Activated CD4-positive, alpha-beta T cell treated with anti-CD3 and anti-CD28 coated beads, Interleukin-2, amount 10 ng/mL, durations not matched to agents 7 days and 5 days (primary cell): ENCODE measurements around the gene EDEM2. TPM values are rescaled to one million over a fixed set of nuclear protein-coding genes. Genes with fewer than 3 reads are reported as not detected.
A peak's percentile ranks its signal among the peaks of the same experiment; 100 is the strongest.
"Not testable (repeated sequence)": the region's sequence is repeated elsewhere in the genome, so short reads cannot be mapped to it uniquely, and the experiment has no call there.

Source experiments
- CTCF ChIA-PET: fragments of 350-600 bp; sonication (Branson Sonifier 250); formaldehyde crosslinking; loops from one replicate; lab custom pipeline; 2021; ENCODE audit warnings: antibody characterized with exemption; lab: Charles Lee
- POLR2A ChIA-PET: fragments of 350-600 bp; sonication (Branson Sonifier 250); formaldehyde crosslinking; loops from one replicate; lab custom pipeline; 2021; ENCODE audit warnings: antibody characterized with exemption; lab: Charles Lee
- DNase-seq: peaks from one replicate; pipeline ENCODE4 v3.0.0-alpha.2; 2020
- H3K27ac Mint-ChIP-seq: one replicate; pipeline ENCODE4 v1.8.0; 2021; ENCODE audit warnings: mild to moderate bottlenecking, moderate library complexity, mixed read lengths
- H3K27me3 Mint-ChIP-seq: one replicate; pipeline ENCODE4 v1.8.0; 2021; ENCODE audit warnings: mixed read lengths
- H3K36me3 Mint-ChIP-seq: one replicate; pipeline ENCODE4 v1.8.0; 2021; ENCODE audit warnings: low read depth, mixed read lengths
- H3K4me1 Mint-ChIP-seq: one replicate; pipeline ENCODE4 v1.8.0; 2021; ENCODE audit warnings: mixed read lengths
- H3K4me3 Mint-ChIP-seq: one replicate; pipeline ENCODE4 v1.8.0; 2021; ENCODE audit warnings: mild to moderate bottlenecking, moderate library complexity, mixed read lengths
- H3K9me3 Mint-ChIP-seq: one replicate; pipeline ENCODE4 v1.8.0; 2021; ENCODE audit warnings: mixed read lengths
- total RNA-seq, 2 experiments: library from RNA; stranded (reverse); gene quantifications; one replicate each; pipeline ENCODE4 v1.2.3, GENCODE V29; 2021

EDEM2 gene
- total RNA-seq, 2 experiments from 2014 or later, result 22.8 to 25.0 TPM

DNA sequence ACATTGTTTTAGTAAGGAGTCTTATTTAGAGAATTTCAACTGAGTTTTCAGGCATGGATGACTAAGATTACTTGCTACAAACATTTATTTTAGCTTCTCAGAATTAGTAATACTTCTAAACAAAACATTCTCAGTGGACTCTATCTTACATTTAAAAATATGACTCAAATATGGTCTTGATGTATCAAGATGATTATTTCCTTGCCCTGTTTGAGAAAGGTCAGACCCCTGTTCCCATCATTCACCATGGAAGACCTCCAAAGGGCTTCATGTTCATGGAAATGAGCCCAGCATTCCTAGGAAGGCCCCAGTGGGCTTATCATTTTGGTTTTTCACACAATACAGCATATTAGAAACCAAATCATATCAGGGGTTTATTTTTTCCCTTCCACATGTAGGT is 29.9 kb downstream of the EDEM2 start:
- POLR2A ChIA-PET, result no interaction called here
- H3K9me3 Mint-ChIP-seq, result no peaks in the 10 kb centered on the region
- CTCF ChIA-PET, result interaction anchor here (1.3 kb wide), 1 partner anchor 25 kb away, joined by 4 read pairs; no protein-coding TSS in a partner anchor
- H3K27ac Mint-ChIP-seq, result no peak overlapping the region
- H3K27me3 Mint-ChIP-seq, result no peaks in the 10 kb centered on the region
- no peak overlapping the region for H3K4me3 Mint-ChIP-seq
- H3K4me1 Mint-ChIP-seq, result no peaks in the 10 kb centered on the region
- H3K36me3 Mint-ChIP-seq, result peaks cover 47% of the 10 kb centered on the region
- no peak for DNase-seq

DNA sequence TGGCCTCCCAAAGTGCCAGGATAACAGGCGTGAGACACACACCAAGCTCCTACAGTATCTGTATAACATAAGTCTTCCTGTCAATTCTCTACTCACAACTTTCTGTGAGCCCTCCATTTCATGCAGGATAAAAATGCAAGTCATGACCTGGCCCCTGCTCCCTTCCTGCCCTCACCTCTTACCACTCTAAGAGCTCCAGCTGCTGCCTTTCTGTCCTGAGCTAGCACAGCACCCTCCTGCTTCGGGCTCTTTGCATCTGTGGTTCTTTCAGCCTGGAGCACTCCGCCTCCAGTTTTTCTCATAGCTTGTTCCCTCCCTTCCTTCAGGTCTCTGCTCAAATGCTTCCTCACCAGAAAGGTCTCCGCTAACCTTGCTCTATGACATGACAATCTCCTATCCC is 30.9 kb downstream of the EDEM2 start:
- no peak for DNase-seq
- peak overlapping the region; percentile 11 for H3K27ac Mint-ChIP-seq
- H3K36me3 Mint-ChIP-seq, result peaks cover 43% of the 10 kb centered on the region
- H3K4me3 Mint-ChIP-seq, result no peak overlapping the region
- CTCF ChIA-PET, result interaction anchor here (0.6 to 1.7 kb wide), 3 partner anchors 20 to 1703 kb away, joined by 3 to 4 read pairs (median 3); no protein-coding TSS in a partner anchor
- no peaks in the 10 kb centered on the region for H3K27me3 Mint-ChIP-seq
- no peaks in the 10 kb centered on the region for H3K4me1 Mint-ChIP-seq
- no peaks in the 10 kb centered on the region for H3K9me3 Mint-ChIP-seq
- POLR2A ChIA-PET, result no interaction called here

DNA sequence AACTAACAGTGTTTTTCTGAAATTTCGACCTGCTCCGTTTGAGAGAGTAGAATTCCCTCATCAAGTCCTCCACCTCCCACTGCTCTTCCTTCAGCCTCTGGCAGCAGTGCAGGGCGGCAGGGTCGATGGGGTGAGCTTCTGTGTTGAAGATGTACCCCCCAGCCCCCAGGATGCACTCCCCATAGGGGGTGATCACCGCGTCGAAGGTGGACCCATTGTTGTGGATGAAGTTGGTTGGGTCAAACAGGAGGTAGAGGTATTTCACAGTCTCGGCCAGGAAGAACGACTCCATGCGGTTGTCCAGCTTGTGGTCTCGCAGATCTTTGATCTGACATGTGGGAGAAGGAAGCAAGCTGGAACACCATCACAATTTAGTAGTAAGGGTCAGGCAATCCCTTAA is 31.5 kb downstream of the EDEM2 start:
- no peaks in the 10 kb centered on the region for H3K4me1 Mint-ChIP-seq
- H3K27me3 Mint-ChIP-seq, result no peaks in the 10 kb centered on the region
- no peak overlapping the region for H3K4me3 Mint-ChIP-seq
- no peak overlapping the region for H3K27ac Mint-ChIP-seq
- ChIA-PET POLR2A (no interaction called here), CTCF (interaction anchor here (1.3 to 1.7 kb wide), 2 partner anchors 19 to 23 kb away, joined by 3 to 4 read pairs; no protein-coding TSS in a partner anchor)
- peaks cover 45% of the 10 kb centered on the region for H3K36me3 Mint-ChIP-seq
- DNase-seq, result no peak
- H3K9me3 Mint-ChIP-seq, result no peaks in the 10 kb centered on the region

- H3K4me1 Mint-ChIP-seq, H3K27me3 Mint-ChIP-seq, POLR2A ChIA-PET, H3K9me3 Mint-ChIP-seq, H3K4me3 Mint-ChIP-seq, H3K27ac Mint-ChIP-seq, DNase-seq: not testable (repeated sequence)
- CTCF ChIA-PET, result interaction anchor here (1.3 to 1.8 kb wide), 2 partner anchors 16 kb away, joined by 6 to 11 read pairs; no protein-coding TSS in a partner anchor
- peaks cover 29% of the 10 kb centered on the region for H3K36me3 Mint-ChIP-seq
Observed at GRCh38 chr20:35112276-35112675, 34.9 kb downstream of the EDEM2 start.

GRCh38 chr20:35111141-35111888 is 35.8 kb downstream of the EDEM2 start:
- CTCF ChIA-PET, result interaction anchor here (0.6 to 1.3 kb wide), 6 partner anchors 15 to 666 kb away, joined by 3 to 11 read pairs (median 4); partner anchors contain the start of gene EDEM2
- no peak overlapping the region for H3K27ac Mint-ChIP-seq
- POLR2A ChIA-PET, result no interaction called here
- no peak overlapping the region for H3K4me3 Mint-ChIP-seq
- no peak for DNase-seq
- H3K9me3 Mint-ChIP-seq, result no peaks in the 10 kb centered on the region
- no peaks in the 10 kb centered on the region for H3K27me3 Mint-ChIP-seq
- H3K4me1 Mint-ChIP-seq, result no peaks in the 10 kb centered on the region
- peaks cover 29% of the 10 kb centered on the region for H3K36me3 Mint-ChIP-seq

- Mint-ChIP-seq H3K4me1 (no peaks in the 10 kb centered on the region), H3K27ac (no peak overlapping the region), H3K4me3 (no peak overlapping the region), H3K27me3 (peaks cover under 1% of the 10 kb centered on the region), H3K36me3 (peaks cover 13% of the 10 kb centered on the region), H3K9me3 (no peaks in the 10 kb centered on the region)
- DNase-seq, result no peak
- POLR2A ChIA-PET, result no interaction called here
- CTCF ChIA-PET, result no interaction called here
Observed at GRCh38 chr20:35108921-35109320, 38.2 kb downstream of the EDEM2 start.

DNA sequence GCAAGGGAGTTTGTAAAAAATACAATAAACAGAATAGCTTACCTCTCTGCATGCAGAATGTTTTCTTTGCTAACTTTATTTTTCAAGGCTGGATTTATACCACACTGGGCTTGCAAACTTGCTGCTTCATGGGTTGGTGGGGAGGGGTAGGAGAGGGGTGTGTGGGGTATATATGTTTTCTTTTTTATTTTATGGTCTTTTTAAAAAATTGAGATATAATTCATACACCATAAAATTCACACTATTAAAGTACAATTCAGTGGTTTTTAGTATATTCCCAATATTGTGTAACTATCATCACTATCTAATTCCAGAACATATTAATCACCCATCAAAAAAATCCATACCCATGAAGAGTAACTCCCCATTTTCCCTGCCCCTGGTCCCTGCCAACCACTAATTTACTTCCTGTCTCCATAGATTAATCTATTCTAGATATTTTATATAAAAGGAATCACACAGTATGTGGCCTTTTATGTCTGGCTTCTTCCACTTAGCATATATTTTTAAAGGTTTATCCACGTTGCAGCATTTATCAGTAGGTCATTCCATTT is 40.2 kb downstream of the EDEM2 start:
- CTCF ChIA-PET, result no interaction called here
- no peak overlapping the region for H3K4me3 Mint-ChIP-seq
- no peak overlapping the region for H3K27ac Mint-ChIP-seq
- H3K9me3 Mint-ChIP-seq, result no peaks in the 10 kb centered on the region
- H3K27me3 Mint-ChIP-seq, result peaks cover 9% of the 10 kb centered on the region
- no peaks in the 10 kb centered on the region for H3K4me1 Mint-ChIP-seq
- no peak for DNase-seq
- POLR2A ChIA-PET, result no interaction called here
- H3K36me3 Mint-ChIP-seq, result peaks cover 11% of the 10 kb centered on the region

DNA sequence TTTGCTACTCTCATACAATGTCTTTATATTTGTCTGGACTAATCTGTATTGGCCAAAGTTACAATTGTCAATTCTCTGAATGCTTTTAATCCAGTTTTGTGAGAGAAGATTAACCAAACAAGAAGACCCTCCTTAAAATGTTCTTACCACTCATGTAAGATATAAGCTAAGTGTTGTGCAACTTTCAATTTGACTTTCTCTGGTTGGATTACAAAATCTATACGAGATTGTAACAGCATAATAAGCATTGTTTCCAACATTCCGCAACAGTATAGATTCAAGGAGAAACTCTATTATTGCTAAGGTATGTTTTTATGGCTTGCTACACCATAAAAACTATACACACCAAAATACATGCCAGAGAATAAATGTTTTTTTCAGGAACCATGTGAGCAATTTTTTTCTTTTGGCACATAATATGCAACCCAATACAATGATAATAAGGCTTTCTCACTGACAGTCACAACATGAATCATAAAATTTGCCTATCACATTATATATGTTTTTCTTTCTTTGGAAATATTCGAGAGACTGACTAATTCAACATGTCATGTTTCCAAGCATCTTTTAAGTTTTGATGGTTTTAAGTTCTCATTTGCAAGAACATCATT is 42.3 kb downstream of the EDEM2 start:
- POLR2A ChIA-PET, result no interaction called here
- CTCF ChIA-PET, result interaction anchor here (0.6 to 0.9 kb wide), 2 partner anchors 8 to 304 kb away, joined by 3 to 7 read pairs; no protein-coding TSS in a partner anchor
- no peak for DNase-seq

DNA sequence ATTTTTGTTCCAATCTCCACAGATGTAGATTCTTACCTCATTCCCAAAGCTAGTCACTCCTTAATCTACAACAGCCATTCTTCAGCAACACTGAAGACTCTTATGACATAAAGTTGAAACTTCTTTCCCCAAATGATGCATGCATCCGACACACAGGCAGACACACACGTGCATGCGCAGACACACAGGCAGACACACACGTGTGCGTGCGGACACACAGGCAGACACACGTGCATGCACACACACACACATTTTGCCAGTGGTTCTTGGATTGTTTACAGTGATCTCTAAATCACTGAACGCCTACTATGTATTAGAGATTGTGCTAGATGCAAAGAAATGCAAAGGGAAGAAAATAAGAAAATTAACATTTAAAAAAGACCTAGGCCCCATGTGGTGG is 45.5 kb downstream of the EDEM2 start:
- H3K4me1 Mint-ChIP-seq, result peaks cover 3% of the 10 kb centered on the region
- H3K27ac Mint-ChIP-seq, result no peak overlapping the region
- ChIA-PET CTCF (no interaction called here), POLR2A (no interaction called here)
- H3K4me3 Mint-ChIP-seq, result no peak overlapping the region
- H3K27me3 Mint-ChIP-seq, result peaks cover 9% of the 10 kb centered on the region
- no peaks in the 10 kb centered on the region for H3K9me3 Mint-ChIP-seq
- no peak for DNase-seq
- no peaks in the 10 kb centered on the region for H3K36me3 Mint-ChIP-seq

More for the DNA sequence above, 42.3 kb downstream of the EDEM2 start:
- no peak overlapping the region for H3K27ac Mint-ChIP-seq
- peaks cover 9% of the 10 kb centered on the region for H3K27me3 Mint-ChIP-seq
- no peaks in the 10 kb centered on the region for H3K9me3 Mint-ChIP-seq
- H3K4me1 Mint-ChIP-seq, result no peaks in the 10 kb centered on the region
- H3K4me3 Mint-ChIP-seq, result no peak overlapping the region
- peaks cover 2% of the 10 kb centered on the region for H3K36me3 Mint-ChIP-seq

GRCh38 chr20:35093267-35093884 is 53.8 kb downstream of the EDEM2 start:
- Mint-ChIP-seq H3K9me3 (no peaks in the 10 kb centered on the region), H3K4me1 (peaks cover 46% of the 10 kb centered on the region), H3K27ac (peak overlapping the region; percentile 94), H3K4me3 (peak overlapping the region; percentile 86), H3K27me3 (no peaks in the 10 kb centered on the region), H3K36me3 (peaks cover 15% of the 10 kb centered on the region)
- DNase-seq, result no peak
- POLR2A ChIA-PET, result no interaction called here
- CTCF ChIA-PET, result interaction anchor here (0.5 to 1.7 kb wide), 4 partner anchors 18 to 223 kb away, joined by 3 to 7 read pairs (median 5); no protein-coding TSS in a partner anchor

- Mint-ChIP-seq H3K9me3 (no peaks in the 10 kb centered on the region), H3K4me1 (peaks cover 53% of the 10 kb centered on the region), H3K27me3 (no peaks in the 10 kb centered on the region)
Observed at GRCh38 chr20:35092524-35093266, 54.4 kb downstream of the EDEM2 start, which contains the start of gene TRPC4AP. TRPC4AP (minus strand) TSS chr20:35092807; CDS start chr20:35092781, 26 bp downstream.

More at GRCh38 chr20:35092524-35093266, 54.4 kb downstream of the EDEM2 start, which contains the start of gene TRPC4AP:
- ChIA-PET POLR2A (no interaction called here), CTCF (interaction anchor here (0.6 to 1.7 kb wide), 7 partner anchors 9 to 223 kb away, joined by 3 to 6 read pairs (median 4); no protein-coding TSS in a partner anchor)
- peak; percentile 90 for DNase-seq
- Mint-ChIP-seq H3K27ac (peak within 1 kb of the TSS; percentile 94), H3K36me3 (peaks cover 21% of the 10 kb centered on the region), H3K4me3 (peak within 1 kb of the TSS; percentile 86)
